Stimulated activated naive CD4-positive, alpha-beta T cell (primary cell): ENCODE results near the gene C10orf105.

Experiments used
- DNase-seq, 6 experiments: peaks; one replicate each; lab custom pipeline; 2025; lab: John Stamatoyannopoulos, UW

Gene C10orf105

DNA sequence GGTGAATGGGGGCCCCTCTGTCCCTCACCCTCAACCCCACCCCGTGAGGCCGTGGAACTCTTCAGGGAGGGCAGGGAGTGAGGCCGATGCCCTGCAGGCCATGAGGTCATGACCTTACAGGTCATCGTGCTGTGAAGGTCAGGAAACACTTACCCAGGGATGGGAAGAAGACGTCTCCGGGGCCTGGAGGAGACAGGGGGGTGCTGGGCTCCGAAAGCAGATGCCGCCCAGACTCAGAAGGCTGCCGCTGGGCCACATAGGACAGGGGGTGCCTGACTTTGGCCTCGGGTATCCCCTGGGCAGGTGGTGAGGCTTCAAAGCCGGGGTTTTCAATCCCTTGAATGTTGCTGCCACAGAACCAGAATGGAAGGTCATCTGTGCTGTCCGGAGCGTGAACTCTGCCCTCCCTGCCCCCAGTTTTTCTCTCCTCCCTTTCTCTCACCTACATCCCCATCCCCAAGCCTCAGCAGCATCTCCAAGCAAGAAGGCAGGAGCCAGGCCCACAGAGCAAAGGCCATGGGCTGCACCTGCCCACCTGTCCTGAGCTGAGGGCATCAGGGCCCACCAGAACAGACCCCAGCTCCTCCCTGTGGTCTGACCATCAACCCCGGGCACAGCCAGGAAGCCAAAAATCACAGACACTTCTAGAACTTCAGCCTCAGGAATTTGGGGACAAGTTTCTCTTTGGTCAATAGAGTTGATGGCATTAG, 32.1 kb upstream of the C10orf105 start:
- DNase-seq, result no peak

DNA sequence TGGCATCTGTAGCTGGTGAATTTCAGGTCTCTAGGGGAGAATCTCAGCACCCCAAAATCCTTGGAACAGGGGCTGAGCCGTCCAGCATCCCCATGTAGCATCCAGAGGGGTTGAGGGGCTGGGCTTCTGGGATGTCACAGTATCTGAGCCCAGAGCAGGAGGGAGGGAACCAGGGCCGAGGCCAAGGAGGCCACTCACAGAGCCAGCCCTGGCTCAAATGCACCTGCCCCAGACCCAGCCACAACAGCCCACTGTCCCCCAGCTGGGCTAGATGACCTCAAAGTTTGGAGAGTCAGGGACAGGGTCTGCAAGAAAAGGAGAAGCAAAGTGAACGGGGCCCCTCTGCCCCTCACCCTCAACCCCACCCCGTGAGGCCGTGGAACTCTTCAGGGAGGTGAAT, 31.4 kb upstream of the C10orf105 start:
- no peak for DNase-seq

DNA sequence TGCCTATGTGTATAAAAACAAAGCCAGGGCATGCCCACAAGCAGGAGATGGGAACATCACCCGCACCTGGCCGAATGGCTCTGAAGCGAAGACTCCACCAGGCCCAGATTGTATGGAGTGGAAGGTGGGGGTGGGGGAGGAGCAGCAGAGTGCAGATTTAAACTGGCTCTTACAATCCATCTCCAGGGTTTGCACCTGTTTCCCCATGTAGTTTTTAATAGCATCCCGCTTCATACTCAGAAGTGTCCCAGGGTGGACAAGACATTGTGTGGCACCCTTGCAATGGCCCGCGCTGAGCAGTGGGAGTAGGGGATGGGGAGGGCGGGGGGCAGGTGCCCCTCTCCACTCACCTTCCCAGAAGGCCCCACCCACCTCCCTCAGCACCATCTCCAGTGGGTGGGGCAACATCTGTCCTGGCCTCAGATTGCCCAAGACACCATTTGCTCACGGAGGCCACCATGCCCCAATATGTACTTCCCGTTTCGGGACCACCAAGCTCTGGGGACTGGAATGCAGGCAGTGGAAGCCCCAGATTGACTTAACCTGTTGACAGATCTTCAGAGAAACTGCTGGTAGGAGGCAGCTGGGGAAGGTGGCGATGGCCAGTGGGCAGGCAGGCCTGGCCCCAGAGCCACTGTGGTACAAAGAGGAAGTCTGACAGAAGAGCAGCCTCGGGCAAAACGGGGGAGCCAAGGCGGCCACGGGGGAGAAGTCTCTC, 30.7 kb upstream of the C10orf105 start:
- peak in 1 of 6 experiments; percentile 13 for DNase-seq

DNA sequence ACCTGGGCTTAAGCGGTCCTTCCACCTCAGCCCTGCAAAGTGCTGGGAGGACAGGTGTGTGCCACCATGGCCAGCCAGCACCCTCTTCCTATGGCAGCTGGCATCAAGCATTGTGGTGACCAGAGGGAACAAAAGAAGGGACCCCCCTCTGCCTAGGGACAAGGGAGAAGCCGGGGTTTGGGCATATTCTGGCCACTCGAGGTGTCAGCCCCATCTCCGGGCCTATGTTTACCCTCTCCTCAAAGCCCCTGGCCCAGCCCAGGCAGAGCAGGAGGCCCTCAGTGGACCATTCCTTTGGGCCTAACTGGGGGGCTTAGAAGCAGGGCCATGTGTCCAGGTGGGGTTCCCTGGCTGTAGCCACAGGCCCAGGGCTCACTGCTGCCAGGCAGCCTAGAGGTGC, 29.8 kb upstream of the C10orf105 start:
- peak in 1 of 6 experiments; percentile 45 for DNase-seq

DNA sequence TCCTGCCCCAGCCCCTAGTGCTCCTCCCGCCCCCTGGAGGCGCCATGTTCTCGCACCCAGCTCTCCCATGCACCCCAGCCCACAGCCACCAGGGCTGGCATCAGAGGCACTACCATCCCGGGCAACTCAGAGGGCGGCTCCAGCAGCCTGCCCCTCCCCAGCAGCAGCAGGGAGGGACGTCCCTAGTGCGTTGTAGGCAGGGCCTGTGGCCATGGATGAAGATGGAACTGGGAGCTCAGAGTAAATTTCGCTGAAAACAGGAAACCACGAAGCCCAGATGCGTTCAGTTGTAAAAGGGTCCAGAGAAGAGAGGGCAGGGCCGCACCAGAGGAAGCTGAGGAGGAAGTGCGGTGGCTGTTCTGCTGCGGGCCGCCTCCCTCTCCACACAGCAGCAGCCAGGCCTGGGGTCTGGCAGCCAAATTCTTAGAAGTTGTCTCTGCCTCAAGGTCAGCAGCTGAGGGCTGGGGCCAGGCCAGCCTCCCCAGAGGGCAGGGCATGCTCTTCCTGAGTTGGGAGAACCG, 29.2 kb upstream of the C10orf105 start:
- peak; percentile 63 to 91 (median 80) for DNase-seq

DNA sequence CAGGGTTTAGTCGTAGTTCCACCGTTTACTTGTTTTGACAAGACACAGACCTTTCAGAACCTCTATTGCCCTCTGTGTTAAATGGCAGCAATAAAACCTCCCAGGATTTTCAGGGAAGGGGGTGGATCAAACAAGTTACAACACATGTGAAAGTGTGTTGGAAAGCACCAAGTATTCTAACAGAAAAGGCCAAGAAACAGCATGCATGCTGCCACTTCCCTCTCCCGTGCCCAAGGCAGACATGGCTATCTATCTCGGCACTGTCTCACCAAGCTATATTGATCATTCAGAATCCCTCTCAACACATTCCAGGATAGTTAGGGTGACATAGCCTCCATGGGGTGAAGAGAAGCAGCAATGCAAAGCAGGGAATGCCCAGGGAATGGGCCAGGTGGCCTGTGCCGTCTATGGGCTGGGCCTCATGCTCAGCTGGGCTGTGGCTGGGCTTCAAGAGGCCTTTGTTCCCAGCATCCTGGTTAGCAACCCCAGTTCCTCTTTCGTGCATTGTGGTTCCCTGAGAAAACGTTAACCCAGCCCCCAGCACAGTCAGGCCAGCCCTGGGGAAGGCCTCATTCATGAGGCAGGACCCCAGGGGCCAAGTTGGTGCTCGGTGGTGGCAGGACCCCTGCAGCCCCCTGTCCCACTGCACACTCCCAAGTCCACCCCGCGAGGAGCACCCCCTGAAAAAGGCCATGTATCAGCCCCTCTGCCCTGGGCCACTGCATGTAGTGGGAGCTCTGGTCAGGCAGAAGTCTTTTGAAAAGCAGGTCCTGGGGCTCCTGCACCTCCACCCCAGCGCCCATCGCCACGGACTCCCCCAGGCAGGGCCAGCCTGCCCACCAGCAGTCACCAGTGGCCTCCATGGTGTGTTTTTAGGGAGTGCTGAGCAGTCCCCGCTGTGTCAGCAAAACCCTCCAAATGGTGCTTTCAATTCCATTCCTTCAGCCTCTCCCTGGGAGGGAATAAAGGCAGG, 28.3 kb upstream of the C10orf105 start:
- peak in 1 of 6 experiments; percentile 21 for DNase-seq

DNA sequence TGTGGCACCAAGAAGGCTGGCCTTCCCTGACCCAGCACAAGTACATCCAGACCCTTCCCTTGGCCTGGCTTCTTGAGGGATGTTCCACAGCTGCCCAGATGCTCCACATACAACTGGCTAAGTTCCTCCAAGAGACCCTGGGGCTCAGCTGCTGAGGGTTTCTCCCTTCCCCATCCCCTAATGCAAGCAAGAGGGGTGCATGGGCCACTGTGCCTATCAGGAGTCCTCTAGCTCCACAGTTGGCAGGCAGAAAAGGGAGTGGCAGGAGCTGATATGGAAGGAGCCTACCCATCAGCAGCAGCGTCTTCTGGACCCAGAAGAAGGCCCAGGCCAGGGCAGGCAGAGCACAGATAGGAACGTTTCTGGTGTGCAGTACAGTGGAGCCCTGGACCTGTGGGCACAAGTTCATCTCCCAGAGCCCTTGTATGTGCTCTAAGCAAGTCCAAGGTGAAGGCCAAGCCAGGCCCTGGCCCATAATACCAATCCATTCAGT, 27.5 kb upstream of the C10orf105 start:
- DNase-seq, result no peak

DNA sequence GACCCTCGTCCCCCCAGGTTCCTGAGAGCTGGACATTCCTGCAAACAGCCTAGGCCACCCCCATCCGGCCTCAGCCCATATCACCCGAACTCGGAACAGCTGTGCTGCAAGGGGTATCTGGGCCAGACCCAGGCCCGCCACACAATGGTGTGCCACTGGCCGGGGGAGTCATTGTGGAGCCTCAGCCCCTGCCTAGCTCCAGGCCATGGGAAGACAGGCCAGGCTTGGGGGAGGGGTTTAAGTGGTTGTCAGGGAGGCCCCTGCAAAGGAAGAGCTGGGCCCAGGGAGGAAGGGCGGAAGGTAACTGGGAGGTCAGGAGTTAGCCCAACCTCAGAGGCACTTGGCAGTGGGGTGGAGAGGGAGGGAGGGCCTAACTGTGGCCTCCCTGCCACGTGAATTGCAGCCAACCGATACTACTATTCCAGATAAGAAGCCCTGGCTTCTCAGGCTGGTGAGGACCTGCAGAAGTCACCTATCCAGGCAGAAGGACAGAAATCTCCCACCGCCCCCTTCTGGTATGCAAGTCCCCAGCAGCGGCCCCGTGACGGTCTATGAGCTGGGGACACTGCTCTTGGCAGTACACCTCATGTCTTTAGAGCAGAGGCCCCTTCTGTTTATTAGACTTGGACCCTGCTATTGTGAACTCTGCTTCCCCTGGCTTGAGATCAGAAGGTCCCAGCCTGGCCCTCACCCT, 26.9 kb upstream of the C10orf105 start:
- peak in 1 of 6 experiments; percentile 23 for DNase-seq

DNA sequence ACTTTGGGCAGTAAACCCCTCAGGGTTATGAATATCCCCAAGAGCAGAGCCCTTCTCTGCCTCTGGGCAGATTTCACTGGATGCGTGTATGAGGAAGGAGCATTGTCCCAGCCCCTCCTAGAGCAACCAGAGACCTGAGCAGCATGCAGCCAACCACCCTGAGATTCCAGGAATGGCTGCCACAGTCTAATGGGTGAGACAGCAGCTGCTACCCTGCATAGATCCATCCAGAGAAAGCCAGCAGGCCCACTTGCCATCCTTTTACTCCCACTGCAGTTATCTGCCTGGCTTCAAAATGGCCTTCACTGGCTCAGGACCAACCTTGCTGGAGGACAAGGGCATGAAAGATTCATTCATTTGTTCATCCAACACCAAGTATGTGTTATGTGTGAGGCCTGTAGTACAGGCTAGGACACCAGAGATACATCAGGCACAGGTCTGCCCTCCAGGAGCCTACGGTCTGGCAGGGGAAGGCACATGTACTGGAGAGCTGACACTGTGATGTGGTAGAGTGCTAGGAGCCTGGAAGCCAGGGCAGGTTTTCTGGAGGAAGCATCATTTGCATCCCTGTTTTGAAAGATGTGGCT, 26.2 kb upstream of the C10orf105 start:
- no peak for DNase-seq

DNA sequence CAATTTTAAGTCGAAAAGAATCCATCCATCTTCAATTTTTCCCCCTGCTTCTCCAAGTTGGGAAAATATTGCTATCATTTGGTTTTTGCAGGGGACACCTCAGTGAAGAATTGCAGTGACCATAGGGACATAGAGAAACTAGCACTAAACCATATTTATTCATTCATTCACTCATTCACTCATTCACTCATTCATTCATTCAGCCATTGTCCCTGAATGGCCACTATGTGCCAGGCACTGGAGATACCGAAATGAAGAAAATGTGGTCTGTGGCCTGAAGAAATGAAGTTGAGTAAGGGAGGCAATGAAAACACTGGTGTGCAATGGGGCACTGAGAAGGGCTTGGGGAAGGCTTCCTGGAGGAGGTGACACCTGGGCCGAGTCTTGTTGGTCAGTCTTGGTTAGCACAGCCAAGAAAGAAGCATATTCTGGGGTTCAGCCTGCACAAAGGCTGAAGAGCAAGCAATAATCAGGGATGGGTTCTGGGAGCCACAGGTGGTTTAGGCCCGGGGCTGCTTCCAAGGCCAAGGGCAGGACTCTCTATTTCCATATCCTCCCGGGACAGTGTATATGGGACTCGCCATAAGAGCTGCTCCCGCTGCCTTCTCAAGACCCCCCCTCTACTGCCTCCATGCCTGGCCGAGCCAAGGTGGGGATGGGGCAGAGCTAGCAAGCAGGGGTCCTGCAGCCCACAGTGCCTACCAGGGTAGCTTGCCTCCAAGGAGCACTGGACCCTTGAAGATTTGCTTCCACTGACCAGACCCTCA, 25.5 kb upstream of the C10orf105 start:
- no peak for DNase-seq

DNA sequence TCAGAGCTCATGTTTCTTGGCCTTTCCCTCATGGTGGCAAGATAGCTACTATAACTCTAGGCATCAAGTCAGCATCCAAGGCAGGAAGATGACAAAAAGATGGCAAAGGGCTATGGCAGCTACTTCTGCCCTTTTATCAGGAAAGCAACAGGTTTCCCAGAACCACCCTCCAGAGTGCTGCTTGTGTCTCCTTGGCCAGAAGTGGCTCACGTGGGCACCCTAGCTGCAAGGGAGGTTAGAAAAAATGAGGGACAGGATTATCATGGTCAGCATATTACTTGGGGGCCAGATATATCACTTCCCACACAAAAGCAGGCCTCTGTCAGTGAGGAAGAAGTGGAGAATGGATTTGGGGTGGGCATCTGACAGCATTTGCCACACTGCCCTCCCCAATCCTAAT, 24.3 kb upstream of the C10orf105 start:
- no peak for DNase-seq

DNA sequence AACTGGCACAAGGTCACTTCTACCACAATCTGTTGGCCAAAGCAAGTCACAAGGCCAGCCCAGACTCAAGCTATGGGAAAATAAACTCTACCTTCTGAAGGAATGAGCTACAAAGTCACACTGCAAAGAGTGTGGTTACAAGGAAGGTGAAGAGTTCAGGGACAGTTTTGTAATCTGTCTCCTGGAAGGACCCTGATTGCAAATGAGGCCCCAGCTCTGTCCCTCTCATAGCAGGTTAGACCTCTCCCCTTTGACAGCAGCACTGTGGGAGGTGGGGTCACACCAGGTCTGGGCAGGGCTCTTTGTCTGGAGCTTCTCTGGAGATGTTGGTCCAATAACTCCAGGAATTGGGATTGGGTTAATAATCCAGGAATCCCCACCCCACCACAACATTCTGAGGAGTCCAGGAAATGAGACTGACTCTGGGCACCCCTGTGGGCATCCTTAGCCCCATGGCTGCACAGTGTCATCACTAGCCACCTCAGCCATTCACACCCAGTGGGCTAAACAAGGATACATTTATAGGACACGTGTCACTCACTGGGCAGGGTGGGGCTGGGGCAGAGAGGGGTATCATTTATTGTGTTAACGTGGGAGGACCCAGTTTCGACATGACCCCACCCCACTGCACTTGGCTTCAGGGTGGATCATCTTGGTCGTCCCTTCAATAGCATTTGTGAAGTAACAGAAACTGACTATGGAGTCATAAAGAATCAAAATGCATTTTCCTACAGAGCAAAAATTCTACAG, 23.7 kb upstream of the C10orf105 start:
- no peak for DNase-seq

DNA sequence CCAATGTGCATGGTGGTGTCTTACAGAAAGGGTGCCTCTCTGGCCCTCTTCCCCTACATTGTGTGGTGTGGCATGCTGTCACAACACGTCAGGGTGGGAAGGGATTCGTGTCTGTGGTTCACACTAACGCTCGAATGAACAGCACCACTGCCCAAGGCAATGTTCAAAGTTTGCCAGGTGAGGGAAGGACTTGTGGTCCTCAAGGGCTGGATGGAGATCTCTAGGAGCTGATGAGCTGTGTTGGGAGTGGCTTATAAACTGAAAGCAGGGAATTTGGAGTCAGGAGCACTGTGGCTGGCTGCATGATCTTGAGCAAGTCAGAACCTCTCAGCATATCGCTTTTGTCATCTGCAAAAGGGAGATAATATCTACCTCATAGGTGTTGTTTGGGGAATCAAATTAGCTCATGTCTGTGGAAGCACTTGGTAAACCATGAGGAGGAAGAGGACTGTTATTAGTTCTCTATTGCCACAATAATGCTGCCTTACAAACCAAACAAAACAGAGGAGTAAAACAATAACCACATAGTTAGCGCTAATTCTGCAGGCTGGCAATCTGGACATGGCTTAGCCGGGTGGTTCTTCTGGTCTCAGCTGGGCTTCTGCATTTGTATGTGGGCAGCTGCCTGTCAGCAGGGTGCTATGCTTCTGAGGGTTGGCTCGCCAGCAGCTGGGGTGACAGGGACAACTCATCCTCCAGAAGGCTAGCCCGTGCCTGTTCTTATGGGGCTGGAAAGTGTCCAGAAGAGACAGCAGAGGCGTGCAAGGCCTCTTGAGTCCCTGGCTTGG, 22.9 kb upstream of the C10orf105 start:
- peak in 1 of 6 experiments; percentile 38 for DNase-seq

DNA sequence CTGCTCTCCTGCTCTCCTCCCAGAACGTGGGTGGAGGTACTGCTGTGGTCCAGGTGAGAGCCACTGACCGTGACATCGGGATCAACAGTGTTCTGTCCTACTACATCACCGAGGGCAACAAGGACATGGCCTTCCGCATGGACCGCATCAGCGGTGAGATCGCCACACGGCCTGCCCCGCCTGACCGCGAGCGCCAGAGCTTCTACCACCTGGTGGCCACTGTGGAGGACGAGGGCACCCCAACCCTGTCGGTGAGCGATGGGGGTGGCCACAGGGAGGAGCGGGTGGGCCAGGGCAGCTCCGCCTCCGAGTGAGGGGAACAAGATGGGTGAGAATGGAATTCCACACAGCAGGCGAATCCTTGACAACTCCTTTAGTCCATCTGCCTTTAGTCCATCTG, 22.1 kb upstream of the C10orf105 start:
- DNase-seq, result no peak

DNA sequence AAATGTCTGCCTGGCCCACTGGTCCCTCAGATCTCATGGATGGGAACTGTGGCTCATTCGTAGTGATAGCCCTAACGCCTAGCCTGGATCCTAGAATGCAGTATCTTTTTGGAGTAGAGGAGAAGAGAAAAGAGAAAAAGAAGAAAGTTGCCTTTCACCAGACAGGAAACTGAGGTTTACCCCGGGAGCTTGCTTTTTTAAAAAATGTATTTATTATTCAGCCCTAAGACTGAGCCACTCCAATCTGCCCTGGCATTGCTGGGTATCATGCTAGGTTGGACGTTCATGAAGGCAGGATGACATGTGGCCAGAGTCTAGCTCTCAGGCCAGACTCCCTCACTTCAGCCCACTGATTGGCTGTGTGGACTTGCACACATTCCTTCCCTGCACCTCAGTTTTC, 21.5 kb upstream of the C10orf105 start:
- peak in 1 of 6 experiments; percentile 25 for DNase-seq

DNA sequence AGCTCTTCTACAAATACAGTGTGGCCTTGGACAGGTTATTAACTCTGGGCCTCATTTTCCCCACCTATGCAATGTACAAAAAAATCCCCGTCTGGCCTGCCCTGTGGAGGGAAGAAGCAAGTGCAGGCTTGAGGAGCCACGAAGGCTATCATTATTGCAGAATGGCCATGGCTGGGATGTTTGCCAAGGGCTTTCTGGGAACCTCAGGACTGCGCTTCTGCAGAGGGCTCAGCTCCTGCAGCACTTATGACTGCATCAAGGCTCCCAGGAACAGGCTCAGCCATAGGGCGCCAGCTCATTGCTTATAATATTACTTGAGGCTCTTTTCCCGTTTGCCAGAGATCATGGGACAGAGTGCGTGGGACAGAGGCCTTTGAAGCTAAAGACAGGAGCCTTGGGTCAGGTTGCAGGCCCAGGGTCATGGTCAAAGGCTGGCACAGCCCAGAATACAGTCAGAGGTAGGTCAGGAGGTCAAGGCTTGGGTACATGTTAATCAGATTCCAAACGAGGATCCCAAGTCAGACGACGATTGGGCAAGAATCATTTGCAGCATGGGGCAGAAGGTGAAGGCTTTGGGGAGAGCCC, 20.6 kb upstream of the C10orf105 start:
- DNase-seq, result no peak

DNA sequence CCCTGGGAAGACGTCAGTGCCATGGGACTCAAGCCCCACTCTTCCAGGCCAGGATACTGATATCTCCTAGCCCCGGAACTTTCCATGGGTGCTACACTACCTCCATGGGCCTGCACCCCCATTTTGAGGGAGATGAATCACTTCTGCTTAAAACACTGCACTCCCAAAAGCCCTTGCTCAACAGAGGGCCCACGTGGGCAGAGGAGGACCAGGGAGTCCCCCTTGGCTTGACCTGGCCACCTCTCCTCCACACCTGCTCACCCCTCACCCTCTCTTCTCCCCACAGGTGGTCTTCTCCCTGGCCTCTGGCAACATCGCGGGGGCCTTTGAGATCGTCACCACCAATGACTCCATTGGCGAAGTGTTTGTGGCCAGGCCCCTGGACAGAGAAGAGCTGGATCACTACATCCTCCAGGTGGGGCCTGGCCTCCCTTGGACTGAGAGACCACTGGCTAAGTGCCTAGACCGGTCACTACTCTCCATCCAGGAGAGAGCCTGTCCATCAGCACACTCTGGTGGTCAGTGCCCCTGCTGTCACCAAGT, 19.9 kb upstream of the C10orf105 start:
- DNase-seq, result no peak

DNA sequence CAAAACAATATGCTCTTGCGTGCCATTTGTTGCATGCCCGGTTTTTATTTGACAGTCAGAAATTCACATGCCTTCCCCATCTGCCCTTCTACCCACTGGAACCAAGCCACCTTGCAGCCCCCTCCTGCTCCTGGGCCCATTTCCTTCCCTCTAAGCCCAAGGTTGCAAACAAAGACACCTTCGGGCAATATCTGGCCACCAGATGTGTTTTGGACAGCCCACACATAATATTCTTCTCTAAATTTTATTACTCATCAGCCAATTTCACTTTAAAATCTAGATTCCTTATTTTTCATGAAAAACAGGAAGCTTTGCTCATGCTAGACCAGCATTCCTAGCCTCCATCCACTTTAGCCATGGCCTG, 18.2 kb upstream of the C10orf105 start:
- DNase-seq, result no peak
